CD4-positive, alpha-beta T cell treated with Interleukin-15 for 4 hours (primary cell): ENCODE data around the gene ANKRD28.
"Not testable (repeated sequence)": the region's sequence is repeated elsewhere in the genome, so short reads cannot be mapped to it uniquely, and the experiment has no call there.

Experiments used
- DNase-seq: peaks from one replicate; pipeline ENCODE4 v3.0.0-alpha.2; 2020; ENCODE audit warnings: low spot score

The ANKRD28 gene

GRCh38 chr3:15771444-15771843 is 26.3 kb downstream of the ANKRD28 start:
- no peak for DNase-seq

- no peak for DNase-seq
Measured at GRCh38 chr3:15769256-15769915, 28.4 kb downstream of the ANKRD28 start.

GRCh38 chr3:15768421-15769255 is 29.1 kb downstream of the ANKRD28 start:
- DNase-seq = no peak

GRCh38 chr3:15766406-15766805 is 31.4 kb downstream of the ANKRD28 start:
- DNase-seq = no peak

- no peak for DNase-seq
Measured at GRCh38 chr3:15758295-15758694, 39.5 kb downstream of the ANKRD28 start.

DNA sequence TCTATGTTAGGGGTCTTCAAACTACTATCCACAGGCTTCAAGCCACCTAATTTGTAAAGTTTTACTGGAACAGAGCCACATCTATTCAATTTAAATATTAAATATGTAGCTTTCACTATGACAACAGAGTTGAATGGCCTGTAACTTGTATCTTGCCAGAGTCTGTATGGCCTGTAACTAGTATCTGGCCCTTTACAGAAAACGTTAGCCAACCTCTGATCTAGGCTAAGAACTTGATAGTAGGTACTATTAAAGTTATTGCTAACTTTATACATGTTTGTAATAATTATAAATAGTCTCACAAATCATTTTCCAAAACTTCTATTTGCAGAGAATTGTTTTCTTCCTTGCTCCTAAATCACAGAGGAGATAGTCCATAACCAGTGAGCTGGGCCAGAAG is 40.0 kb downstream of the ANKRD28 start:
- DNase-seq = no peak

DNA sequence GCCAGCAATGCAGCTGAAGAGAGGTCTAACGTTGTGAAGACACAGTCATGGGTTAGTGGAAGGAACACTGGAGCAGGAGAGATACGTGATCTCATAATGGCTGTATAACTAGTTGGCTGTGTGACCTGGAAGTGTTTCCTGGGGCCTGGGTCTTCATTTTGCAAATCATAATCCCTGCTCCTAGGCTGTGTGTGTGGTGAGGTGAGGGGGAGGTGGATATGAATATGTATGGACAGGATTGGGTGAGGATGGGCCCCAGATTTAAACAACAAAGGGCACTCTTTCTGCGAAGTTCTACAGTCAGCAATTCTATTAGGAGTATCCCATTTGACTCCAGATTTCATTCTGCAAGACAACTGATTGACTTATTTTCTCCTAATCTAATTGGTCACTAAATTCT is 41.3 kb downstream of the ANKRD28 start:
- DNase-seq = no peak

GRCh38 chr3:15755780-15756179 is 42.0 kb downstream of the ANKRD28 start:
- no peak for DNase-seq

- no peak for DNase-seq
Measured at GRCh38 chr3:15755181-15755580, 42.6 kb downstream of the ANKRD28 start.

DNA sequence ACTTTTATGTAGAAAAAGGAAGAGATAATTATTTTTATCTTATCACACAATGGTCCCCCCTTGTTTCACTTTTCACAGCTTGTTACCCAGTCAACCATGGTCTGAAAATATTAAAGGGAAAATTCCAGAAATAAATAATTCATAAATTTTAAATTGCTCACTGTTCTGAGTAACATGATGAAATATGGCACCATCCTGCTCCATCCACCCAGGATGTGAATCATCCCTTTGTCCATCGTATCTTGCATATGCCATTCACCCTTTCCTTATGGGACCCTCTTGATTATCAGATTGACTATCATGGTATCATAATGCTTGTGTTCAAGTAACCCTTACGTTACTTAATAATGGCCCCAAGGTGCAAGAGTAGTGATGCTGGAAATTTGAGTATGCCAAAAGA is 43.7 kb downstream of the ANKRD28 start:
- no peak for DNase-seq

DNA sequence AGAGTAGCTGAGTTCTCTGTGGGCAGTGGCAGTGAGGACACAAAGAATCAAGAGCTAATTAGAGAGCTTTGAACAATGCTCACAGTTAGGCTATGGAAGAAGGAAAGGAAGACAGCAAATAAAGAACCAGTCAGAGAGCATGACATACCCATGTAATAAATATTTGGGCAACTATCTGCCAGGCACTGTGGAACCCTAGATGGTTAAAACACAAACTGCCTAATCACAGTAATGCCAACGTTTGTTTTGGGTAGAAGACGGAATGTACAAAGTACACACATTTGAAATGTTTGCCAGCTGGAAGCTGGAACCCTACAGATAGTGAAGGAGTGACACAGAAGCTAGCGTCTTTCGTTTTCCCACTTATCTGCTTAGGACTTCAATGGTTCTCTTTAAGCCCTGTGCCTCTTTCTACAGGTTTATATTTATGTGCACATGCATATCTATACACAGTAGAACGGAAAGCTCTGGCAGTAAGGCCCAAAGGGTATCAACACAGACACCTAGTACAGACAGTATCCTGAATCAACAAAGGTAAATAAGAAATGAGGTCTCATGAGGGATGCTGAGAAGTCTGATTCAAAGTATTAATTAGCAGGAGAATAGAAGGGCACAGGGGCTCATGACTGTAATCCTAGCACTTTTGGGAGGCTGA is 44.6 kb downstream of the ANKRD28 start:
- no peak for DNase-seq

DNA sequence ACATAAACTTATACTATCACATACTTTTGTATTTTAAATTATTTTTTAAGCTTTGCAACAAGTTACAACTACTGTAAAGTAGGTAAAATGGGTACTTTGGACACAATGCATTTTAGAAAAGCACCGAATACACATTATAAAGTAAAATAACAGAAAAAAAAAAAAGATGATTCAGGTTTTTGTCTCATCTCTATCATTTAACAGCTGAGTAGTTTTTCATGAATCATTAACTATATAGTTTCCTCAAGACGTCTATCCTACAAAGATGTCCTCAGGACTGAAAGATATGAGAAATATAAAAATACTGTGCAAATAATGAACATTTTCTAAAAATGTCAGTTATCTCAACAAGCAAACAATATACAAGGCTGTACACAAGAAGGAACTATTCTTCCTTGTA is 46.9 kb downstream of the ANKRD28 start:
- DNase-seq = no peak

- no peak for DNase-seq
Measured at GRCh38 chr3:15750143-15750542, 47.6 kb downstream of the ANKRD28 start.

DNA sequence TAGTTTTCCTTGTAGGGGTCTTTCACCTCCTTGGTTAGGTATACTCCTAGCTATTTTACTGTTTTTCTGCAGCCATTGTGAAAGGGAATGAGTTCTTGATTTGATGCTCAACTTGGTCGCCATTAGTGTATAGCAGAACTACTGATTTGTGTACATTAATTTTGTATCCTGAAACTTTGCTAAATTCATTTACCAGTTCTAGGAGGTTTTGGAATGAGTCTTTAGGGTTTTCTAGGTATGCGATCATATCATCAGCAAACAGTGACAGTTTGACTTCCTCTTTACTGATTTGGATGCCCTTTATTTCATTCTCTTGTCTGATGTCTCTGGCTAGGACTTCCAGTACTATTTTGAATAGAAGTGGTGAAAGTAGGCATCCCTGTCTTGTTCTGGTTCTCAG is 51.9 kb downstream of the ANKRD28 start:
- not testable (repeated sequence) for DNase-seq

- DNase-seq = no peak
Measured at GRCh38 chr3:15744176-15744575, 53.6 kb downstream of the ANKRD28 start.

GRCh38 chr3:15743587-15744009 is 54.2 kb downstream of the ANKRD28 start:
- DNase-seq = no peak

GRCh38 chr3:15742236-15742635 is 55.5 kb downstream of the ANKRD28 start:
- DNase-seq = not testable (repeated sequence)

GRCh38 chr3:15738616-15739005 is 59.2 kb downstream of the ANKRD28 start:
- DNase-seq = not testable (repeated sequence)

DNA sequence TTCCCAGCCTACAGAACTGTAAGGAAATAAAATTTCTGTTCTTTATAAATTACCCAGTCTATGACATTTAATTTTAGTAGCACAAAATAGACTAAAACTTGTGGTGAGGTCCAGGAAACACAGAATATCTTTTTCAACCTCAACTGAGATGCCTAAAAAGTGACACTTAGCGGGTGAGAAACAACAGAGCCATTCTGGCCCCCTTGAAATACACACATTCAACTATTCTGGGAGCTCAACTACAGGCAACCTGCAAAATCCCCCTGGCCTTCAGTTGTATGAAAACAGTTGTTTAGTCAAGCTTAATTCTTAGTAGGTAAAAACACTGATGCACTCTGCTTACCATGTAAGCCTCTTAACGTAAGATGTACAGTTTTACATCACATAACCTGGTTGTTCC is 66.8 kb downstream of the ANKRD28 start:
- DNase-seq = no peak

GRCh38 chr3:15728766-15729165 is 69.0 kb downstream of the ANKRD28 start:
- no peak for DNase-seq

DNA sequence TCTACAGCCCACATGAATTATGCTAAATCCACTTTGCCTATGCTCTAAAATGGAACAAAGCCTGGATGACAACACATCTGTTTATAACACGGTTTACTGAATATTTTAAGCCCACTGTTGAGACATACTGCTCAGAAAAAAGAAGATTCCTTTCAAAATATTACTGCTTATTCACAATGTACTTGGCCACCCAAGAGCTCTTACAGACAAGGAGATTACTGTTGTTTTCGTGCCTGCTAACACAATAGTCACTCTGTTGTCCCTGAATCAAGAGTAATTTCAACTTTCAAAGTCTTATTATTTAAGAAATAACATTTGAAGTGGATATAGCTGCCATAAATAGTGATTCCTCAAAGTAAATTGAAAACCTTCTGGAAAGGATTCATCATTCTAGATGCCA is 70.9 kb downstream of the ANKRD28 start:
- no peak for DNase-seq

- no peak for DNase-seq
Measured at GRCh38 chr3:15726043-15726442, 71.7 kb downstream of the ANKRD28 start.

DNA sequence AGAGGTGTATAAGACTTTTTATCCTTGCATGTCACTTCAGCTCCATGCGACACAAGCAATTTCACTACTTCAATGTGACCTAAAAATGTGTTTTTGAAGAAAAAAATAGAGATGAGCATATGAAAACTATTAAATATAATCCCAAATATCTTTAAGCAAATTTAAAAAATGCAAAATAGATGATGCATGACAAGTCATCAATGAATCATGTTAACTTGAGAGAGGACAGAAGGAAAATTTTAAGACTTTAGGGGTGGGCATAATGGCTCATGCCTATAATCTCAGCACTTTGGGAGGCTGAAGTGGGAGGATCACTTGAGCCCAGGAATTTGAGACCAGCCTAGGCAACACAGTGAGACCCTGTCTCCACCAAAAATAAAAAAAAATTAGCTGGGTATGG is 73.3 kb downstream of the ANKRD28 start:
- no peak for DNase-seq
